H1 (cell line): ENCODE measurements around the gene MROH8. TPM values are rescaled to one million over a fixed set of nuclear protein-coding genes. Genes with fewer than 3 reads are reported as not detected.

ENCODE experiments used
- CTCF ChIA-PET: fragments of 300-600 bp; sonication (Branson Sonifier 250); formaldehyde crosslinking; loops from one replicate; lab custom pipeline; 2021; ENCODE audit not compliant: partially characterized antibody; lab: Charles Lee
- POLR2A ChIA-PET: fragments of 300-600 bp; sonication (Branson Sonifier 250); formaldehyde crosslinking; loops from one replicate; lab custom pipeline; 2021; ENCODE audit warnings: inconsistent platforms; ENCODE audit not compliant: partially characterized antibody; lab: Charles Lee
- DNase-seq, 2 experiments: peaks; one replicate each; pipeline versions ENCODE4 v3.0.0 to v3.0.0-alpha.2; 2010 to 2022; ENCODE audit warnings: low spot score in 2 of 2, low read depth in 1 of 2, mixed read lengths in 1 of 2
- FAIRE-seq: peaks from 2 replicates; lab custom pipeline; 2011; peaks lifted over from hg19 to GRCh38; lab: Jason Lieb, UNC
- H2AFZ ChIP-seq: 2 replicates; pipeline ENCODE4 v1.8.1; 2012; ENCODE audit warnings: low read length, inconsistent platforms
- H2AK5ac ChIP-seq: 2 replicates; pipeline ENCODE4 v1.6.1; 2013; ENCODE audit warnings: low read depth, low read length
- H2BK120ac ChIP-seq: replicated peaks from 2 replicates; pipeline ENCODE3; 2013; ENCODE audit warnings: low read depth, low read length, inconsistent platforms
- H2BK12ac ChIP-seq: 2 replicates; pipeline ENCODE4 v1.6.1; 2013; ENCODE audit warnings: low read depth, low read length
- H2BK15ac ChIP-seq: 2 replicates; pipeline ENCODE4 v1.6.1; 2013; ENCODE audit warnings: low read length
- H2BK20ac ChIP-seq: 2 replicates; pipeline ENCODE4 v1.6.1; 2013; ENCODE audit warnings: low read length
- H2BK5ac ChIP-seq: 2 replicates; pipeline ENCODE4 v1.6.1; 2013; ENCODE audit warnings: low read depth, low read length
- H3K14ac ChIP-seq: 2 replicates; pipeline ENCODE4 v1.6.1; 2013; ENCODE audit warnings: inconsistent platforms; ENCODE audit not compliant: insufficient read length
- H3K18ac ChIP-seq: 2 replicates; pipeline ENCODE4 v1.6.1; 2013; ENCODE audit warnings: low read length; ENCODE audit errors: extremely low read depth
- H3K23ac ChIP-seq: 2 replicates; pipeline ENCODE4 v1.6.1; 2013; ENCODE audit warnings: inconsistent platforms; ENCODE audit not compliant: insufficient read length
- H3K23me2 ChIP-seq: 2 replicates; pipeline ENCODE4 v1.6.1; 2013; ENCODE audit warnings: low read depth, low read length
- H3K27ac ChIP-seq: 2 replicates; pipeline ENCODE4 v1.6.1; 2011; ENCODE audit warnings: low read depth, low read length, inconsistent platforms
- H3K27me3 ChIP-seq, 4 experiments: replicated peaks in 1 of 4; 1 replicate in 1 of 4; 2 replicates in 3 of 4; pipeline versions ENCODE4 v1.6.1 to v1.8.1; 2011 to 2013; ENCODE audit warnings: low read length in 3 of 4, mild to moderate bottlenecking in 3 of 4, inconsistent platforms in 2 of 4, mixed read lengths in 2 of 4, moderate library complexity in 1 of 4; ENCODE audit not compliant: control insufficient read depth in 3 of 4, insufficient read depth in 3 of 4; ENCODE audit errors: extremely low read depth in 1 of 4
- H3K36me3 ChIP-seq, 4 experiments: 2 replicates each; pipeline versions ENCODE4 v1.6.1 to v1.8.1; 2011 to 2013; ENCODE audit warnings: mild to moderate bottlenecking in 4 of 4, low read length in 3 of 4, moderate library complexity in 2 of 4, control low read depth in 1 of 4, inconsistent platforms in 1 of 4; ENCODE audit not compliant: insufficient read depth in 4 of 4, control insufficient read depth in 2 of 4
- H3K4ac ChIP-seq: replicated peaks from 2 replicates; pipeline ENCODE3; 2013; ENCODE audit warnings: low read length, low read depth, mixed read lengths, inconsistent platforms; ENCODE audit not compliant: insufficient read length
- H3K4me1 ChIP-seq, 4 experiments: replicated peaks in 1 of 4; 1 replicate in 1 of 4; 2 replicates in 3 of 4; pipeline versions ENCODE4 v1.6.1 to v1.8.1; 2011 to 2013; ENCODE audit warnings: low read length in 3 of 4, inconsistent platforms in 2 of 4, mixed read lengths in 1 of 4; ENCODE audit not compliant: insufficient read depth in 4 of 4, control insufficient read depth in 3 of 4
- H3K4me2 ChIP-seq, 2 experiments: 2 replicates each; pipeline versions ENCODE4 v1.6.1 to v1.8.1; 2011 to 2013; ENCODE audit warnings: low read depth in 2 of 2, low read length in 2 of 2, control low read depth in 1 of 2, inconsistent platforms in 1 of 2, mild to moderate bottlenecking in 1 of 2; ENCODE audit not compliant: insufficient read depth in 1 of 2
- H3K4me3 ChIP-seq, 4 experiments: fragments of 200-600, 300-600 bp in 1 of 4; sonication (generic), shearing (Covaris generic), sonication (Bioruptor Twin) in 1 of 4; 2 replicates each; pipeline versions ENCODE4 v1.5.1 to v1.8.1; 2011 to 2016; ENCODE audit warnings: low read length in 4 of 4, low read depth in 3 of 4, control low read depth in 2 of 4, inconsistent platforms in 2 of 4, mild to moderate bottlenecking in 2 of 4, mixed read lengths in 1 of 4, moderate library complexity in 1 of 4; ENCODE audit not compliant: insufficient read depth in 2 of 4; ENCODE audit errors: extremely low read depth in 1 of 4
- H3K56ac ChIP-seq: replicated peaks from 2 replicates; pipeline ENCODE3; 2013; ENCODE audit warnings: low read depth, mild to moderate bottlenecking, mixed read lengths, low read length, inconsistent platforms; ENCODE audit not compliant: insufficient read length
- H3K79me1 ChIP-seq: 2 replicates; pipeline ENCODE4 v1.6.1; 2013; ENCODE audit warnings: low read depth, low read length, control low read depth
- H3K79me2 ChIP-seq, 2 experiments: 2 replicates each; pipeline versions ENCODE4 v1.6.1 to v1.8.1; 2012 to 2013; ENCODE audit warnings: low read length in 2 of 2, mild to moderate bottlenecking in 2 of 2, inconsistent platforms in 1 of 2; ENCODE audit not compliant: insufficient read depth in 2 of 2, control insufficient read depth in 1 of 2
- H3K9ac ChIP-seq, 4 experiments: replicated peaks in 1 of 4; 1 replicate in 1 of 4; 2 replicates in 3 of 4; pipeline versions ENCODE4 v1.6.1 to v1.8.1; 2011 to 2013; ENCODE audit warnings: low read depth in 3 of 4, low read length in 3 of 4, control low read depth in 2 of 4, mild to moderate bottlenecking in 2 of 4, moderate library complexity in 2 of 4, inconsistent platforms in 1 of 4; ENCODE audit errors: extremely low read depth in 1 of 4
- H3K9me3 ChIP-seq, 2 experiments: 2 replicates each; pipeline versions ENCODE4 v1.6.1 to v1.8.1; 2012 to 2013; ENCODE audit warnings: mild to moderate bottlenecking in 2 of 2, moderate library complexity in 2 of 2, control low read depth in 1 of 2, inconsistent platforms in 1 of 2, low read depth in 1 of 2, low read length in 1 of 2, mixed read lengths in 1 of 2; ENCODE audit not compliant: insufficient read depth in 2 of 2
- H4K20me1 ChIP-seq, 2 experiments: replicated peaks in 1 of 2; 2 replicates each; pipeline versions ENCODE3 to v1.8.1; 2011 to 2013; ENCODE audit warnings: inconsistent platforms in 2 of 2, low read length in 2 of 2, mild to moderate bottlenecking in 1 of 2; ENCODE audit not compliant: insufficient read depth in 2 of 2, control insufficient read depth in 1 of 2
- H4K5ac ChIP-seq: 2 replicates; pipeline ENCODE4 v1.6.1; 2013; ENCODE audit warnings: low read length, low read depth, mixed read lengths, inconsistent platforms; ENCODE audit not compliant: insufficient read length
- H4K8ac ChIP-seq: 2 replicates; pipeline ENCODE4 v1.8.0; 2013; ENCODE audit warnings: mild to moderate bottlenecking, moderate library complexity, low read length, inconsistent platforms; ENCODE audit not compliant: insufficient read depth; ENCODE audit errors: extremely low read depth
- H4K91ac ChIP-seq: replicated peaks from 2 replicates; pipeline ENCODE3; 2013; ENCODE audit warnings: low read length, mixed read lengths, inconsistent platforms; ENCODE audit not compliant: insufficient read length
- ATF3 ChIP-seq: IDR thresholded peaks from 2 replicates; pipeline ENCODE4 v1.6.1; 2011; ENCODE audit warnings: low read depth, mild to moderate bottlenecking, low read length; ENCODE audit not compliant: insufficient read depth
- CTBP2 ChIP-seq: IDR thresholded peaks from 2 replicates; pipeline ENCODE4 v1.7.0; 2011; ENCODE audit warnings: borderline replicate concordance, mild to moderate bottlenecking, moderate library complexity, mixed read lengths, low read length; ENCODE audit not compliant: insufficient read depth, insufficient read length
- EP300 ChIP-seq, 2 experiments: IDR thresholded peaks; 1 replicate in 1 of 2; 2 replicates in 1 of 2; pipeline ENCODE4 v1.6.1; 2011 to 2012; ENCODE audit warnings: low read depth in 2 of 2, low read length in 2 of 2, mild to moderate bottlenecking in 2 of 2, borderline replicate concordance in 1 of 2, inconsistent platforms in 1 of 2, moderate library complexity in 1 of 2
- JUN ChIP-seq: IDR thresholded peaks from 2 replicates; pipeline ENCODE4 v1.6.1; 2011; ENCODE audit warnings: low read depth, mild to moderate bottlenecking, improper control_type of control experiment, low read length
- KDM4A ChIP-seq: IDR thresholded peaks from one replicate; pipeline ENCODE4 v1.7.1; 2012; ENCODE audit warnings: low read depth, mild to moderate bottlenecking, moderate library complexity, low read length, inconsistent platforms; ENCODE audit not compliant: severe bottlenecking
- NRF1 ChIP-seq: IDR thresholded peaks from 2 replicates; pipeline ENCODE4 v1.6.1; 2011; ENCODE audit warnings: mild to moderate bottlenecking, low read depth, low read length, improper control_type of control experiment
- SRF ChIP-seq: IDR thresholded peaks from 2 replicates; pipeline ENCODE4 v1.6.1; 2011; ENCODE audit warnings: mild to moderate bottlenecking, low read depth, low read length, moderate library complexity
- TAF1 ChIP-seq: IDR thresholded peaks from 2 replicates; pipeline ENCODE4 v1.6.1; 2011; ENCODE audit warnings: mild to moderate bottlenecking, low read depth, low read length
- TAF7 ChIP-seq: optimal IDR thresholded peaks from 2 replicates; pipeline ENCODE3; 2011; ENCODE audit warnings: low read depth, mild to moderate bottlenecking, inconsistent platforms, low read length, moderate library complexity, borderline replicate concordance
- WGBS, 2 experiments: shearing (Covaris generic) in 1 of 2; methylation state at CpG; one replicate each; pipeline versions ENCODE4 v1.1.6 to v1.1.7; 2013 to 2015; ENCODE audit warnings: low lambda C conversion rate in 2 of 2, mixed read lengths in 2 of 2, inconsistent platforms in 1 of 2, low coverage in 1 of 2, missing lambda C conversion rate in 1 of 2; ENCODE audit not compliant: insufficient replicate concordance in 2 of 2, insufficient coverage in 1 of 2, insufficient read length in 1 of 2; ENCODE audit errors: extremely low coverage in 1 of 2, missing lambda C conversion rate in 1 of 2; 5-methylcytosine and 5-hydroxymethylcytosine counted together
- polyA plus RNA-seq, 7 experiments: library from polyadenylated mRNA; depleted of rRNA in 3 of 7; stranded (reverse) in 5 of 7; unstranded in 2 of 7; fragments of >200 nt in 5 of 7; fragments of 200-250 nt in 2 of 7; gene quantifications; 1 replicate in 5 of 7; 2 replicates in 1 of 7; 4 replicates in 1 of 7; pipeline versions ENCODE4 v1.2.1 to v1.2.3, GENCODE V29; 2011 to 2013; ENCODE audit warnings: missing spikeins in 2 of 7, mixed read lengths in 2 of 7
- total RNA-seq: library from RNA; stranded (reverse); fragmentation: NEBNext Ultra II Directional; extraction: Animal tissue kit (Norgen Biotek cat#: 25700); gene quantifications from 2 replicates; pipeline ENCODE4 v1.2.1, GENCODE V29; 2021
- TF ChIP-seq, protein P1 (sequence below): IDR thresholded peaks from 2 replicates; pipeline ENCODE4 v1.6.1; 2012; ENCODE audit warnings: low read length, inconsistent platforms

Gene MROH8
- total and polyA plus RNA-seq, 2 of the 8 experiments (the other 6 are each of a cell fraction or from before 2014, with no cell fraction given) = 0.50 to 0.86 TPM

- peaks cover 0 to 12% (median 3%) of the 10 kb centered on the region in 4 experiments; a peak in 3 of 8 replicates for H3K36me3 ChIP-seq
- no peak for TF ChIP-seq KDM4A
- TF ChIP-seq NRF1 = no peak
- TF ChIP-seq, protein P1, sequence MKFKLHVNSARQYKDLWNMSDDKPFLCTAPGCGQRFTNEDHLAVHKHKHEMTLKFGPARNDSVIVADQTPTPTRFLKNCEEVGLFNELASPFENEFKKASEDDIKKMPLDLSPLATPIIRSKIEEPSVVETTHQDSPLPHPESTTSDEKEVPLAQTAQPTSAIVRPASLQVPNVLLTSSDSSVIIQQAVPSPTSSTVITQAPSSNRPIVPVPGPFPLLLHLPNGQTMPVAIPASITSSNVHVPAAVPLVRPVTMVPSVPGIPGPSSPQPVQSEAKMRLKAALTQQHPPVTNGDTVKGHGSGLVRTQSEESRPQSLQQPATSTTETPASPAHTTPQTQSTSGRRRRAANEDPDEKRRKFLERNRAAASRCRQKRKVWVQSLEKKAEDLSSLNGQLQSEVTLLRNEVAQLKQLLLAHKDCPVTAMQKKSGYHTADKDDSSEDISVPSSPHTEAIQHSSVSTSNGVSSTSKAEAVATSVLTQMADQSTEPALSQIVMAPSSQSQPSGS = no peak
- no peak for TF ChIP-seq TAF7
- no peak for TF ChIP-seq SRF
- no peak for TF ChIP-seq ATF3
- no peak for TF ChIP-seq TAF1
- TF ChIP-seq CTBP2 = no peak
- TF ChIP-seq EP300 (IDR thresholded peaks at IDR 0.05; ENCODE audit: borderline replicate concordance in 1 of 2, low read depth in 2 of 2, low read length in 2 of 2) = no peak
- no peak for TF ChIP-seq JUN
- no peak overlapping the region for H4K8ac ChIP-seq
- FAIRE-seq = no peak
- no peak overlapping the region for H3K56ac ChIP-seq
- WGBS, 2 experiments = 92% methylated on average over 8 of the region's 8 CpGs; no CpG with 5 or more reads in 1 of the 2 experiments
- peaks cover 2% of the 10 kb centered on the region; the same call in 1 of the 2 replicates for H3K79me1 ChIP-seq
- H3K9ac ChIP-seq = no peak overlapping the region
- peaks cover 0 to 2% of the 10 kb centered on the region in 2 experiments for H4K20me1 ChIP-seq
- H2BK5ac ChIP-seq = no peak overlapping the region
- no peak overlapping the region for H3K4ac ChIP-seq
- DNase-seq = no peak
- H2AFZ ChIP-seq = no peak overlapping the region
- ChIA-PET POLR2A (interaction anchor here (0.6 to 1.4 kb wide), 2 partner anchors 12 to 19 kb away, joined by 3 to 4 read pairs; no protein-coding TSS in a partner anchor), CTCF (interaction anchor here (0.6 to 0.7 kb wide), 2 partner anchors 17 to 304 kb away, joined by 3 to 5 read pairs; no protein-coding TSS in a partner anchor)
- H4K91ac ChIP-seq = no peak overlapping the region
- no peak overlapping the region for H2BK12ac ChIP-seq
- H2BK120ac ChIP-seq = no peak overlapping the region
- peaks cover 2% of the 10 kb centered on the region; the same call in 1 of the 2 replicates for H3K23me2 ChIP-seq
- H3K4me3 ChIP-seq = no peak overlapping the region
- no peak overlapping the region for H2AK5ac ChIP-seq
- H3K79me2 ChIP-seq = peaks cover 0 to 2% of the 10 kb centered on the region in 2 experiments; a peak in 1 of 4 replicates
- H4K5ac ChIP-seq = no peak overlapping the region
- no peak overlapping the region for H3K18ac ChIP-seq
- no peak overlapping the region for H3K14ac ChIP-seq
- no peak overlapping the region for H3K27ac ChIP-seq
- H3K9me3 ChIP-seq = no peaks in the 10 kb centered on the region
- H3K27me3 ChIP-seq = no peaks in the 10 kb centered on the region
- no peak overlapping the region for H2BK15ac ChIP-seq
- peaks cover 0 to 3% (median 0%) of the 10 kb centered on the region in 4 experiments; a peak in 1 of 7 replicates for H3K4me1 ChIP-seq
- H2BK20ac ChIP-seq = no peak overlapping the region
- H3K4me2 ChIP-seq = no peak overlapping the region
- H3K23ac ChIP-seq = no peak overlapping the region
Measured at GRCh38 chr20:37077009-37077408, 102.3 kb downstream of the MROH8 start.
